HG03064 (cell line): Measurements from ENCODE around the gene SLC7A14.

Experiments used
- ATAC-seq: cut with Tn5 transposase; IDR thresholded peaks from one replicate; pipeline ENCODE4 v1.9.1; 2021; ENCODE audit warnings: low read depth; ENCODE audit not compliant: unreplicated experiment

The SLC7A14 gene

GRCh38 chr3:170585937-170586310 is at the start of gene SLC7A14:
SLC7A14 (minus strand) TSS chr3:170586075; CDS start chr3:170526936, 59,139 bp downstream.
- ATAC-seq: no peak

- no peak for ATAC-seq
Observed at GRCh38 chr3:170635385-170635735, 49.5 kb upstream of the SLC7A14 start.

GRCh38 chr3:170634663-170635384 is 48.9 kb upstream of the SLC7A14 start:
- ATAC-seq: peak; percentile 63

DNA sequence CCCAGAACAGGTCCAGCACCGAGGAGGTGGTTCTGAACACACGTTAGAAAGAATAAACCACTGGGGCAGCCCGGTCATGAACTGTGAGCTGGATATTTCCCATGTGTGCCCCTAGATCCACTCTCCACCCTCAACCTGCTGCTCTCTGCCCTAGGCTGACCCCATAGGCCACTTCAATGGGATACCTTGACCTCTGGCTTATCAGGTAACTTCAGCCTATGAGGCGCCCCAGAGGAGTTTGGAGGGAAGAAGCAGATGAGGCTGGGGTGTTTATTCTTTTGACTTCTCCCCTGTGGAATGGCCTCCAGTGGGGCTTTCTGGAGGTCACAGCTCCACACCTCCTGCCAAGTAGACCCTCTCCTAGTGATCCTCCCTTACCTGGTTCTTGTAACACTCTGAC is 47.7 kb upstream of the SLC7A14 start:
- no peak for ATAC-seq

- ATAC-seq: peak; percentile 79
Observed at GRCh38 chr3:170632780-170633179, 46.9 kb upstream of the SLC7A14 start.

DNA sequence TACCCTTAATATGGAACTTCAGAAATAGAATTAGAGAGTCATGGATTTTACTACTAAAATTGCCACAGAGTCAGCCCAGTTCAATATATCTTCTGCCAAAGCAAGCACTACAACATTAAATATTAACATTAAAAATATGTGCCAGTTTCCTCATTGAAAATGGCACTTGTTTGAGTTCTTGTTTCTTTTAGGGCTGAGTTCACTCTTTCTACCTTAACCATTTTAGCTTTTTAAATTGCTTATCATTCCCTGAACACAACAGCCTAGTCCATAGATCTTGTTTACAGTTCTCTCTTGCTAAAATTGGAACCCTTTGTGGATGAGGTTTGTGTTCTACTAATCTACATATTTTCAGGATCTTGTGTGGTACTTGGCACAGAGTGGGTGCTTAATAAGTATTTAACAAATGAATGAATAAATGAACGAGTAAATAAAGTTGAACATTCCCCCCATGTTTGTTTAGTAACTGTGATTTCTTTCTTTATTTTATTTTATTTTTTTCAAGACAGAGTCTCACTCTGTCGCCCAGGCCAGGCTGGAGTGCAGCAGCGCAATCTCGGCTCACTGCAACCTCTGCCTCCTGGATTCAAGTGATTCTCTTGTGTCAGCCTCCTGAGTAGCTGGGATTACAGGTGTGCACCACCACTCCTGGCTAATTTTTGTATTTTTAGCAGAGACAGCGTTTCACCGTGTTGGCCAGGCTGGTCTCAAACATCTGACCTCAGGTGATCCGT is 46.0 kb upstream of the SLC7A14 start:
- no peak for ATAC-seq

DNA sequence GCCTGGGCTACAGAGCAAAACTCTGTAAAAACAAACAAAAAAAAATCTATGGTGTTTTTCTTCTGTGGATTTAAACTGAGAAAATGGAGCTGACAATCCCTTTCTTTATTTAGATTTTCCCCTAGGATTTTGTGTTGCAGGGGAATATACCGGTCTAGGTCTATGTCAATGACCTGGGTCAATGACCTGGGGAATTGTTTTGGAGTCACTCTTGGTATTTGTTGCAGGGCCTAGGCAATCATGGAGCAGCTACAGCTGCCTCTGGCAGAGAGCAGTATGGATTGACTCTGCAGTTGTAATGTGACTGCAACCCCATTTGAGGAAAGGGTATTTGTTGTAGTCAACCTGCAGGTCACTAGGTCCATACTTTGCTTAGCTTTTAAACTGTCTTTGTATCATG is 37.6 kb upstream of the SLC7A14 start:
- no peak for ATAC-seq

DNA sequence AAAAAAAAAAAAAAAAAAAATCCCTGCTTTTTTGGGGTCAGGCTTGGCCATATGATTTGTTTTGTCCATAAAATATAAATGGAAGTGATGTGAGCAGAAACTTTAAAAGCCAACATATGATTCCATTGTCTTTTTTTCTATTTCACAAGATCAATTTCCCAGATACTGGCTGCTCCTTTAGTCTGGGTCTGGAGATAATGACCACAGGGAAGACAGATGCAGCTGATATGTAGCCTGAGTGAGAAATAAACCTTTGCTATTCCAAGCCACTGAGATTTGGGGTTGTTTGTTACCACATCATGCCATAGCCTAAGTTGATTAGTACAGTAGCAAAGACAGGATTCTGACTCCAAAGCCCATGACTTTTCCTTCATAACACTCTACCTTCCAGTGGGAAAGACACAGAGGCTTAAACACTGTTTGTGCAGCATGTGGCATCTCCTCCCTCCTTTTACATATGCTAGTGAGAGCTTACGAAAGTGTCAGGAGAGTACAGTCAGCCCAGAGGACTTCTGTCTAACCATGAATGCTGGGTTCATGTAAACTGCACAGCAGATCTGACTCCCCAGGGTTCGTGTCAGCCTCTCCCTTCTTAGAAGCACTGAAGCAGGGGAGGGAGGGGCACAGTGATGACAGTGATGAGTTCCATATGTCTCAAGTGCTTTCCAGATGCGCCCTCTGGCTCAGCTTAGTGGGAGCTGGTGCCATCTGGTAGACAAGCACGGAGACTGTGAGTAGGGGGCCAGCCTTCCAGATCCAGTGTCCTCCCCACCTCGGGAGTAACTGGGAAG is 36.7 kb upstream of the SLC7A14 start:
- no peak for ATAC-seq

- ATAC-seq: no peak
Observed at GRCh38 chr3:170621256-170621655, 35.4 kb upstream of the SLC7A14 start.

- no peak for ATAC-seq
Observed at GRCh38 chr3:170614214-170614966, 28.5 kb upstream of the SLC7A14 start.

DNA sequence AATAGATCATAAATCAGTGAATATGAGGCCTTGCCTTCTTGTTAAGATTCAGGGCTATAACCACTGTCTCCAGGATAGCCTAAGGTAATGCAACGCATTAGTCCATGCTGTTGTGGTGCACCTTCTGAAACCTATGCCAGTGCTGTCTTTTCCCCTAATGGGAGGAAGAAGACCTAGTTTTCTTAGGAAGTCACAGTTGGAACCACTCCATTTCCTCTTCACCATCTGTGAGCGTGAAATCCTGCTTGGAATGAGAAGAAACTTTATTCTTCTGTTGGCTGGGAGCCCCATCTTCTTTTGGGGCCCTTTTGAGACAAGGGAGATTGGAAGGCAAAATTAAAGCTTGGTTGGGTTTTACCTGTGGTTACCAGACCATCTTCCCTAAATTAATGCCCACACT is 25.9 kb upstream of the SLC7A14 start:
- ATAC-seq: no peak

GRCh38 chr3:170610321-170610884 is 24.5 kb upstream of the SLC7A14 start:
- ATAC-seq: no peak

GRCh38 chr3:170608475-170608874 is 22.6 kb upstream of the SLC7A14 start:
- ATAC-seq: no peak

DNA sequence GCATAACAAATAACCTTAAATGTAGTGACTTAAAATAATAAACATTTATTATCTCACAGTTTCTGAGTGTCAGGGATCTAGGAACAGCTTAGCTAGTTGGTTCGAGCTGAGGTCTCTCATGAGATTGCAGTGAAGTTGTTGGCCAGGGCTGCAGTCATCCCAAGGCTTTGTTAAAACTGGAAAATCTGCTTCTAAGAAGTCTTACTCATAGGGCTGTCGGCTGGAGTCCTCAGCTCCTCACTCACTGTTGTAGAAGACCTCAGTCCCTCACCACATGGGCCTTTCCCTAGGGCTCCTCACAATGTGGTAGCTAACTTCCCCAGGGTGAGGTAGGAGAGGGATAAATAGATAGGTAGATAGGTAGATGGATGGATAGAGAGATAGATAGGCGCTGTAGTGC is 20.8 kb upstream of the SLC7A14 start:
- no peak for ATAC-seq

GRCh38 chr3:170605490-170605889 is 19.6 kb upstream of the SLC7A14 start:
- no peak for ATAC-seq

- no peak for ATAC-seq
Observed at GRCh38 chr3:170603770-170604510, 18.1 kb upstream of the SLC7A14 start.

GRCh38 chr3:170602556-170602955 is 16.7 kb upstream of the SLC7A14 start:
- ATAC-seq: no peak

DNA sequence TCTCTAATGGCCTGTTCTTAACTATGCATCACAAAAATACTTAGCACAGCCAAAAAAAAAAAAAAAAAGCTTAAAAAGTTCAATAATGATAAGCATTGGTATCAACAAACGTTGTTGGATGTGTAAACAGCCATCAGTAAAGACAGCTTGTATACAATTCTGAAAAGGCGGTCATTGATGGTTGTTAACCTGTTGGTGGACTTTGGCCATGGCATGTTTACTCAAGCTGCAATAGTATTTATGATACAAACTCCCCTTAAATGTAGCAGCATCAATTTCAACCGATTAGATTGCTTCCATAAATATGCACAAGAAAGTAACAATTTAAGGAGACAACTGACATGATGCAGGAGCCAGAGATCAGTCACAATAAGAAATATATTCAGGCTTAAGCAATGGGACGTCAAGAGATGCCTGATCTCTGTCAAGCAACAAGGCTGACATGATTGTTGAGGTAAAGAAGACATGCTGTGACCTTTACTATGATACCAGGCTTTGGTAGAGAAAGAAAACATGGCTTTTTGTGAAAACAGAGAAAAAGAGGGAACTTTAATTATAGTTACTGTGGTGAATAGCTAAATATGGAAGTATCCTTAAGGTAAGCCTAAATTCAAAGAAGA is 14.2 kb upstream of the SLC7A14 start:
- ATAC-seq: no peak

- no peak for ATAC-seq
Observed at GRCh38 chr3:170599091-170599490, 13.2 kb upstream of the SLC7A14 start.
